ENCODE data around the gene IL5.

The IL5 gene

DNA sequence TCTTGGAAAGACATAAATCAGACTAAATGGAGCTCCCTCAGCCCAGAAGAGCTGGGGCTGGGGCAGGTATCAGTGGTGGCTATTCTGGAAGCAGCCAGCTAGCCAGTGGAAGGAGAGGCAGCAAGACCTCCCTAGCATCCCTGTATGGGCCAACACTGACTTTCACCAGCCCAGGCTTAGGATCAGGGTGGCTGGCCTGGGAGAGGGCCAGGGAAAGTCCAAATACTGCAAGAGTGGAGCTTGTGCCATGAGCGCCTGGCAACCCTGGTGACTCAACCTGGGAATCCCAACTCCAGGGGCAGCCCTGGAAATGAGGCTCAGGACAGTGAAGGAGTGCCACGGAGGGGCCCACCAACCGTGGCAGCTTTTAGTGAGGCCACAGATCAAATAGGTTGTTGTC, 45.2 kb downstream of the IL5 start:
- DNase-seq, result no peak

DNA sequence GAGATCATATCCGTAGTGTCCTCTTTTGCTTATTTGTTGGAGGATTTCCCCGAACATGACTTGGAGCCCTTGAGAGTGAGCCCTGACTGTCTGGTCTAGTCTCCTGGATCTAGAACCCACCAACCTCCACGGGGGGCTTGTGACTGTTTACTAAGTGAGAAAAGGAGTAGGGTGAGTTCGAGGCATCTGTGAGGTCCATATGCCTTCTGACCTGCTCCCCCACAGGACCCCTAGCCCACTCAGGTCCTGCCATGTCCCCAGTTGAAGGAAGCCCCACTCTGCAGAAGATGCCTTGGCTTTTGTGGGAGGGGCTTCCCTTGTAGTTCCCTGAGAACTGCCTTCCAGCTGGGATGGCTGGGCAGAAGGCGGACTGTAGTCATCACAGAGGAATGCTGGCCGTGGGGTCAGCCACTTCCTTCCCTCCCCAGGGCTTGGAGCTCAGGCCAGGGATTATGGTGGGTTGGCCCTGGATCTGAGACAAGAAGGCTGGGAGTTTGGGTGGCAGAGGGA, 45.8 kb downstream of the IL5 start:
- DNase-seq, result no peak

DNA sequence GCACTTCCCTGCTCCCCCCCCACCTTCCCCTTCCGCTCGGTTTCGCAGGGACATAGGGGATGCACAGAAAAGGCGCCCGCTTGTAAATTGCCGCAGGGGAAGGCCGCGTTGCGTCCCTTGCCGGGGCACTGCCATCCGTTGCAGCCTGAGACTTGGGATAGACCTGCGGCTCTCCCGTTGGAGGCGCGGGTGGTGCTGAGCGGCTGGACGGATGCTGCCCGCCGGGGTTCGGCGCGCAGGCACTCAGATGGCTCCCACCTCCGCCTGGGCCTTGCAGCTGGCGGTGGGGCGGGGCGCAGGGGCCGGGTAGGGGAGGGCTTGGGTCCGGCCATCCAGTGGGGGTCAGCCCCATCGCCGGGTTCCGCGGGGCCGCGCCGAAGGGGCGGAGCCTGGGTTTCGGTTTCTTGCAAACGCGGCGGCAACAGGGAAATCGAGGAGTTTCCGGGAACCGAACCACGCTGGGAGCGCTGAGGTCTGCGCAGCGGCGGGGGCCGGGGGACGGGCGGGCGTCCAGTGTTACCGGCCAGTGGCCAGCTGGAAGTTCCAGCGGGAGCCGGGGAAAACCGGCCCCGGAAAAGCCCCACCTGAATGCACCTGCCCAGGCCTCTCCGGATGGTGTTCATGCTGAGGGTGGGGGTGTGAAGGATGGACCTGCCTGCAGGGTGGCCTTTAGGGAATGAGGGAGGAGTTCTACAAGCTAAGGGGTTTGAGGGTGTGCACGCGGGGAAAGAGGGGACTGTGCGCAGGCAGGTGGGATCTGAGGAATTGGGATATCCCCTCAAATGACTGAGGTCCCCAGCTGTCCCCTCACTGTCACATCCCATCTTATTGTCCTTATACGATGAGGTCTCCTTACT, 46.5 kb downstream of the IL5 start:
- peak; percentile 49 to 58 (median 56) for DNase-seq

DNA sequence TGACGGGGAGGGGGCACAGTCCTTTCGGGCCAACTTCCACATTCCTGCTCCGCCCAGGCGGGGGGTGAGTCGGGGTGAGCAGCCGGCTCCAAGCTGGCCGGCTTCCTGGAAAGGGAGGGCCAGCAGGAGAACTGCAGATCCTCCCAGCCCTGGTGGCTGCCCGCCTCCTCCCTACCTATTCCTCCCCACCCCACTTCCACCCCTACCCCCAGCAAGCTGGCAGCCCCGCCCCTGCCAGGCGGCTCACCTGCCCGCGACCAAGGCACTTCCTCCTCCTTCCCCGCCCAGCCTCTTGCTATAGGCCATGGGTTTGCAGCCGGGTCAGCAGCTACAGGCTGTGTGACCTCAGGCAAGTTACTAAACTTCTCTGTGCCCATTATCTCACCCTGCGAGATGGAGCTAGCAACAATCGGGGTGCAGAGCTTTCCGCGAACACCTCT, 47.1 kb downstream of the IL5 start:
- DNase-seq, result peak; percentile 71 to 87 (median 79)

DNA sequence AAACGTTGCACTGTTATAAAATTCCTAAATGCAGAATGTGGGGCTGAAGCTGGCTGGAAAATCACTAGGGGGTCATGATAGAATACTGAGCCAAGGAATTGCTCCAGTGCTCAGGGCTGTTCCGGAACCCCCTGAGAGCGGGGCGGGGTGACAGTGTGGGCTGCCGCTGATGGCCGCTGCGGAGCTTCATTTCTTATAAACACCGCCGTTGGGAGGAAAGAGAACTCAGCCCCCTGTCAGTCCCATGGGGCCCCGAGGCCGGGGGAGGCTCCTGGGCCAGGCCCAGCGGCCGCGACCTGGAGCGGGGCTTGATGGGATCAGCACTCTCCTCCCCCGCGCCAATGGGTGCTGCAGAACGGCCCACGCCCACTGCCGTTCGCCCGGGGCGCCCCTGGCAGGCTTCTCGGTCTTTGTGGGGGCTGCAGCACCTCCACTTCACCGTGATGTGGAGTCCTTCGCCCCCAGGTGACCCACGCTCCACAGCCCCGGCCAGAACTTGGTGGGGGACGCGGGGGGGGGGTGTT, 47.6 kb downstream of the IL5 start:
- DNase-seq, result peak; percentile 46 to 71 (median 66)

DNA sequence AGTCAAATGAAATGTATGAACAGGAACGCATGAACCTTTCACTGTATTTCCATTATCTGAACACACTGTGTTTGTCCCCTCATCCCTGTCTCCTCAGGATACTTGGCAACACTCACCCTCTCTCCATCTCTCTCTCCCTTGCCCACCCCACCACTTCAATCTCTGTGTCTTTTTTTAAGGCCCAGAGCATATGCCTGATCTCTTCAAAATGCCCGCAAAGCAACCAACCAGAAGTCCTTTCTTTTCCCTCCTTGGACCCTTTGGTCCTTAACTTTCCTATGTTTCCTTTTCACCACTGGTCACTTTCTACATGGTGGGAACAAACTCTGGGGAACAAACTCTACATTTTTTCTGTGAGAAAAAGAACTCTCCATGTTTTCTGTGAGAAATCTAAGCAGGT, 49.5 kb downstream of the IL5 start:
- no peak for DNase-seq

DNA sequence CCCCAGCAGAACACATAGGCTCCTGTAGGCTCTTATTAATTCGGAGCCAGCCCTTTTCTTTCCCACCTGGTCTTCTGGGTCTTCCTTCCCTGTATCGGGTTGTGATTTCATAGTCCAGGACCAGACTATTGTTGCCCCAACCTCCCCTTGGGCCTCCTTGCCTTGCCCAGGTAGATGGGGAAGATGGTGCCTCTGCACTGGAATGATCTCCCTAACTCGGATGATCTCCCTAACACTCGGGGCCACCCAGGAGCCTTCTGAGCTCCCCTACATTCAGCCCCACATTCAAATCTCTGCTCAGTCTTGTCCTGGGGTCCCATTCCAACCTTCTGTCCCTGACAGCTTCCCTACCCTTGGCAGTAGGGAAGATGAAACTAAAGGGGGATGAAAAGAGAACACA, 50.1 kb downstream of the IL5 start:
- no peak for DNase-seq

DNA sequence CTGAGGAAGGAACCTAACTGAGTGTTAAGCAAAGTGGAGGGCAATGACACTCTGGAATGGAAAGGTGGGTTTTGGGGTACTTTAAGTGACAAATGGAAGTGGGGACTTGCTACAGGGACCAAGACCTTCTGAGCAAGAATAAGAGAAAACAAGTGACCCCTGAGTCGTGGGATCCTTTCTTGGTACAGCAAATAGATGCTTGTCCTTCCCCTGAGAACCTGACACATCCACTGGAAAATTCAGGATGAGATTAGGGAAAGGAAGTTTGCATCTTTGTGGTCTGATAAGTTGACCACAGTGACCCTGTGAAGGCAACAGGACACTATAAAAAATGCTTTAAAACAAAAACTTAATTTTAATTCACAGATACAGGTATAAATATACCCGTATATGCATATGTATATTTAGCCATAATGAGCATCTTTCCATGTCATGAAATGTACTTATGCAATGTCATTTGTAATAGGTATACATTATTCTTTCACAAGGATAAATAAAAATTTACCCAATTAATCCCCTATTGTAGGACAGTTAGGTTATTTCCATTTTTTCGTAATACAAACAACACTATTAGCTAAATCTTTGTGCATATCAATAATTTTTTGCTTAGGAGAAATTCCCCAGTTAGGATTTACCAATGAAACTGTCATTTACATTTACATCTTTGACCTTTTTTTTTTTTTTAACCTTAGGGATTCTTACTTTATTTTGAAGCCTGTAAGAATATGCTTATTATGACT, 50.8 kb downstream of the IL5 start:
- no peak for DNase-seq
